HG03469 (cell line): Measurements from ENCODE around the gene PTPN1.
"Not testable (repeated sequence)": the region's sequence is repeated elsewhere in the genome, so short reads cannot be mapped to it uniquely, and the experiment has no call there.

Experiments used
- ATAC-seq: cut with Tn5 transposase; IDR thresholded peaks from one replicate; pipeline ENCODE4 v1.9.1; 2021; ENCODE audit warnings: mild to moderate bottlenecking, moderate library complexity, moderate number of reproducible peaks; ENCODE audit not compliant: unreplicated experiment

The PTPN1 gene

DNA sequence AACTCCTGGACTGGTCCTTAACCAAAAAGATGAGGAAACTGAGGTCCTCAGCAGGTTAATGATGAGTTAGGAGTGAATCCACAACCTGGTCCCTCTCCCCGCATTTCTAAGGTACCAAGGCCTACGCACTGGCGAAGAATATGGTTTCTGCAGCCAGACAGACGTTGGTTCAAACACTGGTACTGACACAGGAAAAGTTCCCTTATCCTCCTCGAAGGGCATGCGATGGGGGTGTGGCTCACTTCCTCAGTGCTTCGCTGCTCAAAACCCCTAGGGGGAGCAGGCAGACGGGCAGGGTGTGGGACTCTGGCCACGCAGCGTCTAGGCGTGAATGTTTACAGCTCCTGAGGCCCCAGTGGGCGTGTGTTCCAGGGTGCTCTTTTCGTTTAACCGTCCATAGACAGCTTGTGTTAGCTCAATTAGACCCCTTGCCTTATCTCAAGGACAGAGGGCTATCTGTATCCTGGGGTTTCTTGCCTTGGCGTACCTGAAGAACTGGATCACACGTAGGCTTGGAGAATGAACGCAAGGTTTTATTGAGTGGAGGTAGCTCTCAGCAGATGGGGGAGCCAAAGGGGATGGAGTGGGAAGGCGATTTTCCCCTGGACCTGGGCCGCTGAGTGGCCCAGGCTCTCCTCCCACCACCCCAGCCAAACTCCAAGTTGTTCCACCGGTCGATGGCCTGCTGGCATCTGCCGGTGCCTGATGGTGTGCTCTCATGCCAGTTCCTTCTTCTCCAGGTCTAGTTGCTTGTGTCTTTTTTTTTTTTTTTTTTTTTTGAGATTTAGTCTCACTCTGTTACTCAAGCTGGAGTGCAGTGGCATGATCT, 31.8 kb upstream of the PTPN1 start:
- ATAC-seq, result no peak

DNA sequence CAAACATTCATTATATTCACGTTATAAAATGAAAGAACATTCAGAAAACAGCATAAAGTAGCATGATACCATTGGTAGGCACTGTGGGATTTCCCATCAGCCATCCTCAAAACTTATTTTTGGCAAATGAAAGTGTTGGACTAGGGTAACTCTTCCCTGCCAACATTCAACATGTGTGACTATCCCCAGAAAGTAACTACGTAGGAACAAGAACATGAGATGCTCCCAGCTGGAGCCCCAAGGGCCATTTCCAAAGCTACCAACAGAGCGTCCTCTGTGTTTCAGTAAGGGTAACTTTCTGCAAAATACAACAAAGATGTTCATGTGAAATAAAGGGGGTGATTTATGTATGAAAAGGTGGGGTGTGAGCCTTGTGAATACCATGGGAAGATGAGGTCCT, 28.4 kb upstream of the PTPN1 start:
- ATAC-seq, result no peak

DNA sequence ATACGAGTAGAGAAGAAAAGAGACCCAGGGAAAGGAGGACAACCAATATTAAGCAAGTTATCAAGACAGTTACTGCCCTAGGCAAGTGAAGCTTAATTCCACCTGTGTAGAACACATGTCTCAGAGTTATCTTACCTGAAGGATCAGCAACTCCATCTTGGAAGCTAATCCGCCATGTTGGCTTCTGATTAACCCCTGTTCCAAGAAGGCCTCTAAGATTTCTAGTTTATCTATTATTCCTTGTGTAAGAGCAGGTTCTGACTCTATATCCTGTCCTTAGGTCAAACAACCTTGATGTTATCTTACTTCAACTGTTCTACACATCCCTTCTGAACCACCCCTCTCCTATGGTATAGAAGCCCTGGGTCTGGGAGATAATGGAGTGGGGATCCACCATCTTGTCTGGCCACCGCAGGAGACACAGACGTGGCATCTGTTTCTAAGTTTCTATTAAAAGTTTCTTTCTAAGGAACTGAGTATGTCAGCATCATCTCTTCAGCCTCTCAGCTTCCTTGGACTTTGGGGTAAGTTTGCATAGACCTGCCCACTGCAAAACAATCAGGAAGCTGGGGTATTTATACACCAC, 27.7 kb upstream of the PTPN1 start:
- no peak for ATAC-seq

DNA sequence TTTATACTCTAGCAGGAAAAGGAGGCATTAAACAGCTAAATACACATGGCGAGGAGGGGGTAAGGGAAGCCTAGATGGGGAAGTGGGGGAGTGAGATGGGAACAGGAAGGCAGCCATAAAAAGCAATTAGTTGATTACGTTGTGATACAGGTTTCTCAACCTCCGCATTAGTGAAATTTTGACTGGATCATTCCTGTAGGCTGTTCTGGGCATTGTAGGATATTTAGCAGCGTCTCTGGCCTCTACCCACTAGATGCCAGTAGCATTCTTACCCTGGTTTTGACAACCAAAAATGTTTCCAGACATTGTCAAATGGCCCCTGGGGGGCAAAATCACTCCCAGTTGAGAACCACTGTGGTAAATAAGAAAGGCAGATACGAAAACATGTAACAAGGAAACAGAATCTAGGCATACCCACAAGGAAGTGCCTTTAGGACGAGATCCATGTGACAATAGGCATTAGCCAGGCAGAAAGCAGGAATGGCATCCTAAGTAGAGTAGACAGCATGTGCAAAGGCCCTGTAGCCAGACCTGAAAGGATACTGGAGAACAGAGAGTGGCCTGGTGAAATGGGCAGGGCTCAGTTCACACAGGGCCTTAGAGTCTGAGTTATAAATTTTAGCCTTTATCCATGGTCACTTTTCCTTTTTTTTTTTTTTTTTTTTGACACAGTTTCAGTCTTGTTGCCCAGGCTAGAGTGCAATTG, 25.8 kb upstream of the PTPN1 start:
- ATAC-seq, result no peak

DNA sequence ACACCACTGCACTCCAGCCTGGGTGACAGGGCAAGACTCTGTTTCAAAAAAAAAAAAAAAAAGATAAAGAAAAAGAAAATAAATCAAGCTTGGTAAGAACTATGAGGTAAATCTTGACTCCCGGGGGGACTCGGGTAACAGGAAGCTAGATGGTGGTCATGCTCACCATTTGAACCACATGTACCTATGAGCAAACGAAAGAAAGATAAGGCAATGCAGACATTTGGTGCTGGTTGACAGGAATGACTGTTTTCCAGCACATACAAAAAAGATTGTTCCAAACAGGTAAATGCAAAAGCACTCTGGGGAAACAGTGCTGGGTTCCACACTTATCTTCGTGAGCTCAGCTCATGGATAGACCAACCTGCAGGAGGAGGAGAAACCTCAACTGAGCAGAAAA, 22.8 kb upstream of the PTPN1 start:
- no peak for ATAC-seq

DNA sequence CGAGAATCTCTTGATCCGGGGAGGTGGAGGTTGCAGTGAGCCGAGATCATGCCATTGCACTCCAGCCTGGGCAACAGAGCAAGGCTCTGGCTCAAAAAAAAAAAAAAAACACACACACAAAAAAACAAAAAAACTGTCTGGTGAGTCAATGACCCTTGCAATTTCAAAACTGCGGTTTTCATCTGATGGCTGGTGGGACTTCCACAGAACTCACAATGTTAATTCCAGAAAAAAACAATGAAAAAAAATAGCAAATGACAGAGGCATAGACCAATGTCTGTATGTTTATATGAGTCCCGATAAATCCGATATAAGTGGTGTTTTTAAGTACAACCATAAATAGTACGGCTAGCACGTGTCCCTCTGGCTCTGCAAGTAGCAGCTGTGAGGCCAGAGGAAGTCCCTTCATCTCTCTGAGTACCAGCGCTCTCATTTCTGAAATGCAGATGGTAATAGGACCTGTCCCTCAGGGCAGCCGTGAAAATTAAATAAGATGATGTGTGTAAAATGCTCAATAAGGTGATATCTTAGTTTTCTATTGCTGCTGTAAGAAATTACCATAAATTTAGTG, 21.9 kb upstream of the PTPN1 start:
- no peak for ATAC-seq

DNA sequence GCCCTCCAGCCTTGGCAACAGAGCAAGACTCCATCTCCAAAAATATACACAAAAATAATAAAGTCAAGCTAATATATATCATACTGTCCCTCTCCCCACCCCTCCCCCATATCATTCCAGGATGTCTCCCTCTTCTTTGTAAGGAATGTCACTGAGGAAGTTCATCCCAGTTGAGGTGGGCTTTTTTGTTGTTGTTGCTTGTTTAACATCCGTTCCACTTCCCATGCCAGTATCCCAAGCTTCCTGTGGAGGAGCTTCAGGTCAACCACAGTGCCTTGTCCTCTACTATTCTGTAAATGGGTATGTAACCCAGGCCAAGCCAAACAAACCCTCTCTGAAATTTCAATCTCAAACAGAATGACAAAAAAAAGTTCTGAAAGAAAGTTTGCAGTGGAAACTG, 19.0 kb upstream of the PTPN1 start:
- ATAC-seq, result no peak

DNA sequence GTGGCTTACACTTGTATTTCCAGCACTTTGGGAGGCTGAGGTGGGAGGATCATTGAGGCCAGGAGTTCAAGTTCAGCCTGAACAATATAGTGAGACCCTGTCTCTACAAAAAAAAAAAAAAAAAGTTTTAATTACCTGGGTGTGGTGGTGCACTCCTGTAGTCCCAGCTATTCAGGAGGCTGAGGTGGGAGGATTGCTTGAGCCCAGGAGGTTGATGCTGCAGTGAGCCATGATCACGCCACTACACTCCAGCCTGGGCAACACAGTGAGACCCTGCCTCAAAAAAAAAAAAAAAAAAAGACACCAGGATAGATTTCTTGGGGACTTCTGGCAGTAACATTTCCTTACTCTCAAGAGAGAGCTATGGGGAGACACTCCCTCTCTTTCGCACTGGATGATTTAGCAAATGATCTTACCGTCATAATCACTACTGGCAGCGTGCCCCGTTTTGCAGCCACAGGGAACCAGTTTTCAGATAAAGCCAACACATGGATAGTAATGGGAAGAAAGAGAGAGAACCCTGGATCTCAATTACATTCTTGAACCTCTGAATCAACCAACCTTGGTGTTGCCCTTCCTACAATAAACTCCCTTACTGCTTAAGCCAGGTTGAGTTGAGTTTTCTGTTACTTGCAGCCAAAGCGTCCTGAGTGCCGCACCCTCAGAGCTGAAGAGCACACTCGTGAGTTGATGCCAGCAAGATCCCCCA, 18.1 kb upstream of the PTPN1 start:
- no peak for ATAC-seq

DNA sequence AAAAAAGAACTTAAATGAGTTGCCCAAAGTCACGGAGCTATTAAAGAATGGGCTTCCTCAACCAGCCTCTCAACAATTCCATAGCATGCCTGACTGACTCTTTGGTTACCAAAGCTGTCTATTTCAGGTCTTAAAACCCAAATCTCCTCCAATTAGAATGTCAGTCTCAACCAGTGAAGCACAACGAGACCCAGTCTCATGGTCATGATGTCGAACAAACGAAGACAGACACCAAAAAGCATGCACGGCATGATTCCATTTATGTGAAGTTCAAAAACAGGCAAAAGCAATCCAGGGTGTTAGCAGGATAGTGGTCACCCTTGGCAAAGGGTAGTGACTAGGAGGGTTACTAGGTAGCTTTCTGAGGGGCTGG, 16.3 kb upstream of the PTPN1 start:
- no peak for ATAC-seq

DNA sequence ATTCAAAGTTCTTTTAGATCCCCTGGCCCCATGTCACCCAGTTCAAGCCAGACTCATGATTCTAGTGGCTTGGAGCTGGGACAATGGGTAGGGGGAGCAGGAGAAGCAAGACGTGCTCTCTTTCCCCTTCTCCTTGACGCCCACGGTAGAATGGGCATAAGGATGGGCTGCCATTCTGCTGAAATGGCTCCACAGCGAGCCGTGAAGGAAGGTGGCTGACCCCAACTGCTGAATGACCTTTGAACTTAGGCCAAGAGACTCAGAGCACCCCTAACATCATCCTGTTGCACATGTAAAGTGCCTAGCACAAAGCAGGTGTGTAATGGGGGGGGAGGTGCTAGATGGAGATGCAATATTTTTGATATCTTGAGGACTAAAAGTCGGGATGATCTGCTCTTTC, 15.8 kb upstream of the PTPN1 start:
- no peak for ATAC-seq

DNA sequence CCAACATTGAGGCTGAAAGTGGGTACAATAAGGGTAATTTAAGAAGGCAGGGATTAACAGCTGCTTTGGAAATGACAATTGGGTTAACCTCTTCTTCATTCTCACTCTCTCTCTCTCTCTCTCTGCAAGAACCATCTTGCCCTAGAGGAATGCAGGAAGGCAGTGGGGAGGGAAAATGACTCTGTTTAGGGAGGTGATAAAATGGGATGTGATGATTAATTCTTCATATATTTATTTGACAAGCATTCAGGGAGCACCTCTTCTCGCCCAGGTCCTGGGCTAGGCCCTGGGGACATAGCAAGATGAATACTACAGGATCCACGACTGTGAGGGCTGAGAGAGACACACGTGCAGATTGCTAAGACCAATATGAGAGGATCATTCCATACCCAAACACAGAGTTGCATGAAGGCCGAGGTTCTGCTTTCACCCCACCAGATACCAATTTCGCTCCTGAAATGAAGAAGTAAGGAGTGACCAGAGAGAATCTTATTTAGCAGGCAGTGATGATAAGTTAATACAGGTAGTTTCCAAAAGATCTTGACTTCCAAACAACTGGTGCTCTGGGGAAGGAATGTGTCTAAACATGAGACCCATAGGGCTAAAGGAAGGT, 13.3 kb upstream of the PTPN1 start:
- no peak for ATAC-seq

DNA sequence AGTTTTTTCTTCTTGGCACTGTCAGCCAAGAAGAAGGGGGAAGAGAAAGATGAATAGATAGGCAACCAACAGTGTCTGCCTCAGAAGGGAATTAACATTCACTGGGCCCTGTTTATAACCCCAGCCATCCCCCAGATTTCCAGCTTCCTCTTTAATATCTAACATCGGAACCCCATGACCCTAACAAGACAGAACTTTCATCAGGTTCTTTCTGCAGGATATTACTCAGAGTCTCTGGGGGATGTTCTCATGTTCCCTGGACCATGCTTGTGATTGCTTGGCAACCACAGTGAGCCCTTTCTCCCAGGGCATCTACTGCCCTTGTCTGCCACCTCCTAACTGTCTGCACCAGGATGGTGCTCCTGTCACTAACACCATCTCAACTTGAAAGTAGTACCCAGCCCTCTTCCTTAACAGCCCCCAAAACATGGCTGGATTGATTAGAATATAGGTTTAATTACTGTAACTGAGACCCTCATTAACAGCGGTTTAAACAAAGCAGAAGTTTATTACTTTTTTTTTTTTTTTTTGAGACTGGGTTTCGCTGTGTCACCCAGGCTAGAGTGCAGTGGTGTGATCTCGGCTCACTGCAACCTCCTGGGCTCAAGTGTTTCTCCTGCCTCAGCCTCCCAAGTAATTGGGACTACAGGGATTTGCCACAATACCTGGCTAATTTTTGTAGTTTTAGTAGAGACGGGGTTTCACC, 12.0 kb upstream of the PTPN1 start:
- ATAC-seq, result no peak

DNA sequence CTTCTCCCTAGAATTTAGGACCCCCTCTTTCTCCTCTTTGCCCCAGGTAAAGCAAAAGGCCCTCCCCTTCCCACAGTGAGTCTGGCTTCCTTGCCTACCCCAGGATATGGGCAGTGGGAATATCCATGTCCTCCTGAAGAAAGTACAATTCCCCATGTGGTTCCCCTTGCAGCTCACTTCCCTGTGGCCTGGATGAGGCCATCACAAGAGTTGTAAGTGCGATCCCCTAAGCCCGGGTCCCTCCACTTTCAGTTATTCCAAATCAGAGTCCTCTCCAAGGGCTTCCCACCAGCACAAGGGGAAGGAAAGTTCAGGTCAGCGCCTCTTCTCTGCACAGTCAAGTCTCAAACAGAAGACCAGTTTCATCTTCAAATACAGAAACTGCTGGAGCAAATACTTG, 10.2 kb upstream of the PTPN1 start:
- no peak for ATAC-seq

DNA sequence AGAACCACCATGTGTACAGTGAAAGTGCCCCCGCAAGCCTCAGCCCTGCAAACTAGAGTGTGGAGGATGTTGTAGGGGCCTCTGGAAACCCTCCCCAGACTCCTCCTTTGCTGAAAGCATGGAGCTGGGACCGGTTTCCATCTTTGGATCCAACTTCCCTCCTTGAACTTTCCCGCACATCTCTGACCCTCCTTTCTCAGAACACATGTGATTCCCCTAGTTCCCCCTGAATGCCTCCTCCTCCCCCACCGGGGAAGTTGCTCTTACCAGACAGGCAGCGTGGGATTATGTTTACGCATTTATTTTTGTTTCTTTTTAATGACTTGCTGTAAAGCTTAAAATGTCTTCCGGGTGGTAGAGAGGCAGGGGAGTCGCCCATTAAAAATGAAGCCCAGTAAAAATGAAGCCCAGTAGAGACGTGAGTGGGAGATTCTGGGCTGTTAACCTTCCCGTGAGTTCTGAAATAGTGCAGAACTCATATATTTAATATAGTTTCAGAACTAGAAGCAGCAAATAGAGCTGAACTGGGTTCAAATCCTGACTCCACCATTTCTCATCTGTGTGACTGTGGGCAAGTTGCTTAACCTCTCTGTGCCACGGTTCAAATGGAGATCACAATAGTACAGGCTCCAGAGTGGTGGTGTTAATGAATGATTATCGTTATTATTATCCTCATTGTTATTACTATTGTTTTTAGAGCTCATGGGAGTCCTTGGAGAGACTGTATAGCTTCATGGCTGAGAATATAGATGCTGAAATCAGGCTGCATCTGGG, 8.0 kb upstream of the PTPN1 start:
- ATAC-seq, result no peak

DNA sequence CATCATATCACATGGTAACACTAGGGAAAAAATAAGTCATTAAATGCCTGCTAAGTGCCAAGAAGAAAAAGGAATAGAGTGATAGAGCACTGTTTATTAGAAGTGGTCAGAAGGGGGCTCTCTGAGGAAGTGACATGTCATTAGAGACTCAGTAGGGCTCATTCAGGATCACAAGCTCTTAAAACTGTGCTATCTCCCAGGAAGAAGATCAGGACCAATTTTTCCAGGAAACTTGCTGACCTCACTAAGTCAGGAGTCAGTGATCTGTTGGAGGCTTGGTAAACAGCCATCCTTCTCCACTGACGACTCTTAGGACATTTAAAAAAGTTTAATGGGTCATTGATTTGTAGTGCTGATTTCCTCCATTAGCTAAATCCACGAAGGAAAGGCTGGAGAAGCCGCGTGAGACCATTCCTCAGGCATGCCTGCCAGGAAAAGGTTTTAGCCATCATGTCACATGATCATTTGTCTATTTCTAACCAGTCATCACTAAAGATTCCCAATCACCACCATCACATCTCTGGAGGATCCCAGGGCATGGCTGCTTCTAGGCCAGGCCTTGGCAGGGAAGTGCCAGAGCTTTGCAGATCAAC, 5.9 kb upstream of the PTPN1 start:
- ATAC-seq, result no peak

DNA sequence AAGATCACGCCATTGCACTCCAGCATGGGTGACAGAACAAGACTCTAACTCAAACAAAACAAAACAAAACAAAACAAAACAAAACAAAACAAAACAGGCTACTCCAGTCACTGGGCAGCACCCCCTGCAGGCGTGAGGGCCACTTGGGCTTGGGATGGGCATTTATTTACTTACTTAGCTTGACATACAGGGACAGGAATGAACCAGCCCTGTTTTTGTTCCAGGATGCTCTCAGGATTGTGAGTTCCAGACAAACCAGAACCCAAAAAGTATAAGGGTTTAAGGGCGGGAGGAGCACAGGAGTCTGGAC, 4.0 kb upstream of the PTPN1 start:
- no peak for ATAC-seq

DNA sequence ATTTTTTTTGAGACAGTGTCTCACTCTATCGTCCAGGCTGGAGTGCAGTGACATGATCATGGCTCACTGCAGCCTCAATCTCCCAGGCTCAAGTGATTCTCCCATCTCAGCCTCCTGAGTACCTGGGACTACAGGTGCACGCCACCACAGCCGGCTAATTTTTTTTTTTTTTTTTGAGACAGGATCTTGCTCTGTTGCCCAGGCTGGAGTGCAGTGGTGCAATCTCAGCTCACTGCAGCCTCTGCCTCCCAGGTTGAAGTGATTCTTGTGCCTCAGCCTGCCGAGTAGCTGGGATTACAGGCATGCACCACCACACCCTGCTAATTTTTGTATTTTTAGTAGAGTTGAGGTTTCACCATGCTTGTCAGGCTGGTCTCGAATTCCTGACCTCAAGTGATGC, 2.4 kb upstream of the PTPN1 start:
- not testable (repeated sequence) for ATAC-seq

DNA sequence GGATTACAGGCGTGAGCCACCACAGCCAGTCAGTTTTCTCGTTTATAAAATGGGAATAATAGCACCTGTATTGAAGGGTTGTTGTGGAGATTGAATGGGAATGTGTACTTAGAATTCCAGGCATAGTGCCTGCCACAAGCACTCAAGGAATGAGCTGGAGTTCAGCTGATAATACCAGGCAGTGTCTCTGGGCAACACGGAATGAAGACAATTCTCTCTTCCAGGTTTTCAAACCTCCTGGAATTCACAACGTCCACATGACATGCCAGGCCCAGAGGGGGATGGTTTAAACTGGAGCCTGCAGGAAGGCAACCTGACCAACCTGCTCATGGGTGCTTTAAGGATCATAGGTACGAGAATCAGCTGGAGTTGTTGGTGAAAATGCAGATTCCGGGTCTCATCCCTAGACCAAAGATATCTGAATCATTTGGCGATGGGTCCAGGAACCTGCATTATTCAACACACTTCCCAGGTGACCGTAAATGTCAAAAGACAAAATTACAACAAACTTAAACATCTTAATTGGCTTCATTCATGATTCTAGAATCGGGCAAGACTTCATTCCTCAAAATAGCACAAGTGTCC, 1.9 kb upstream of the PTPN1 start:
- no peak for ATAC-seq
